GDM1 (cell line): ENCODE measurements around the gene PCGF1.
"Not testable (repeated sequence)": the region's sequence is repeated elsewhere in the genome, so short reads cannot be mapped to it uniquely, and the experiment has no call there.

Source experiments
- DNase-seq: peaks from one replicate; lab custom pipeline; 2025; lab: John Stamatoyannopoulos, UW

Gene PCGF1

DNA sequence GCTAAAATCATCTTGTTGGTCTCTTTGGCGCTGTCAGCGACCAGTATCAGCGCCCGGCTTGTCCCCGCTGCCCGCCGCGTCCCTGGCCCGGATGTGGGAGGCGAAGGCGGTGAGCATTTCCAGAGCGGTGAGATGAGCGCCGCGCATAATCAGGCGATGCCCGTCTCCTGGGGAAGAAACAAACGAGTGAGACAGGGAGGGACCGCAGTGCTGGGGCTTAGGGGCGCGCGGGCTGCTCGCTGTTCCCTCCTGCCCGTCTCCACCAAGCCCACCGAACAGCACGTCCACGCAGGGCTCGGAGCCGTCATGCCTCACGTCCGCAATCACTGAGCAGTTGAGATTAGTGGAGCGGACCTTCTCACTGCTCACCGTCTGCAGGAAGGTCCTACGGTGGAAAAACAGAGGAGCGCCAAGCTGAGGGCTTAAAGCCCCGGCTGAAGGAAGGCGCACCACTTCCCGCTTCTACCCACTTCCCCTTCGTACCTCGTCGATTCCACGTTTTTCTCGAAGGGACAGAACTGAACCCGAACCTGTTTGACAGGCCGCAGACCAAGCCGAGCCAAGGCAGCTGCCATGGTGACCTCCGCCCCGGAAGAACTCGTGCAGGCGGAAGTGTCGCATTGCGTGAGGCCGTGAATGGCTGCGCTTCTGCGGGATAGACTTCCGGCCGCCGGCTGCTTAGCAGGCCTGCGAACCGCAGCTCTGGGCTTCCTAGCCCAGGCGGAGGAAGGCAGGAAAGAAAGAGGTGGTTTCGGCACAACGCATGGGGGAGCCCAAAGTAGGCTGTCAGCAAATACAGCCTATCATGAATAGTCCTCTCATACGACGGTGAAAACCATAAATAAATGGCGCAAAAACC is 35.2 kb downstream of the PCGF1 start, which contains the start of gene MRPL53:
TSS of gene MRPL53 (minus strand) at position 595 of the 859 bp plus-strand sequence. CDS start at position 575, 20 bp downstream.
- DNase-seq = peak; percentile 91

DNA sequence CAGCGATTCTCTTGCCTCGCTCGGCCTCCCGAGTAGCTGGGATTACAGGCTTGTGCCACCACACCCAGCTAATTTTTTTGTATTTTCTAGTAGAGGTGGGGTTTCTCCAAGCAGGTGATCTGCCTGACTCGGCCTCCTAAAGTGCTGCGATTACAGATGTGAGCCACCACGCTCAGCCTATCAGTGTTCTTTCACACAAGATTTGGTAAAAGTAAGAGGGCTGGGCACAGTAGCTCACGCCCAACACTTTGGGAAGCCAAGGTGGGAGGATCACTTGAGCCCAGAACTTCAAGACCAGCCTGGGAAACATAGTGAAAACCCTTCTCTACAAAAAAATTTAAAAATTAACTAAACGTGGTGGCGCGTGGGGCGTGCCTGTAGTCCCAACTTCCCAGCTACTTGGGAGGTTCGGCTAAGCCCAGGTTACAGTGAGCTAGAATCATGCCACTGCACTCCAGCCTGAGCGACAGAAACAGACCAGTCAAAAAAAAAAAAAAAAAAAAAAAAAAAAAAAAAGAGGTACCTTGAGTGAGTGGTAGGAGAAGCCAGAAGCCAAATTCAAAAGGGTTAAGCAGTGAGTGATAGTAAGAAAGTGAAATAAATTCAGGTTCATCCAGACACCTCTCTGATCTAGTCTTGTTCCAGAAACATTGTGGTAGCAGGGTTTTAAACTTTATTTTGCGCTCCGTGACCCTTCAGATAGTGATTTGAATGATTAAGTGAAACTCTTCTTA is 36.0 kb downstream of the PCGF1 start:
- no peak for DNase-seq

DNA sequence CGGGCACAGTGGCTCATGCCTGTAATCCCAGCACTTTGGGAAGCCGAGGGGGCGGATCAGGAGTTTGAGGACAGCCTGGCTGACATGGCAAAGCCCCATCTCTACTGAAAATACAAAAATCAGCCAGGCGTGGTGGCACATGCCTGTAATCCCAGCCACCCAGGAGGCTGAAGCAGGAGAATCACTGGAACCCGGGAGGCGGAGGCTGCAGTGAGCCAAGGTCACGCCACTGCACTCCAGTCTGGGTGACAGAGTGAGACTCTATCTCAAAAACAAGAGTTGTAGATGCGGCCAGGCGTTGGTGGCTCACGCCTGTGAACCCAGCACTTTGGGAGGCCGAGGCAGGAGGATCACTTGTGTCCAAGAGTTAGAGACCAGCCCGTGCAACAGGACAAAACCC is 36.8 kb downstream of the PCGF1 start:
- not testable (repeated sequence) for DNase-seq

DNA sequence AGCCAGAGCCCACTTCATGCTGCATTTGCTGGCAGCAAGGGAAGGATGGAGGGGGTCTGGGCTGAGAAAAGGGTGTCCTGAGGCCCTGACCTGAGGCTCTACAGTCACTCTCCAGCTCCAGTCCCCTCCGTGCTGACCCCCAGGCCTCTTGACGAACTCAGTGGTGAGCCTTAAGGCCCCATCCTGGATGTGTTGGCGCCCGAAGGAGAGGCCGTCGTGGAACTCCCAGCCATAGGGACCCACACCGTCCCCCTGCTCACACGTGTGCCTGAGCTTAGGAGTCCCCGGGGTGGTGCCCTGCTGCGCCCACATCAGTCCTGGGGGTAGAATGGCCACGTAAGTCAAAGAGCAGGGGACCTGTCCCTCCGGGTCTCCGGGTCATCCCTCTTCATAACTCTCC is 43.1 kb downstream of the PCGF1 start:
- no peak for DNase-seq

DNA sequence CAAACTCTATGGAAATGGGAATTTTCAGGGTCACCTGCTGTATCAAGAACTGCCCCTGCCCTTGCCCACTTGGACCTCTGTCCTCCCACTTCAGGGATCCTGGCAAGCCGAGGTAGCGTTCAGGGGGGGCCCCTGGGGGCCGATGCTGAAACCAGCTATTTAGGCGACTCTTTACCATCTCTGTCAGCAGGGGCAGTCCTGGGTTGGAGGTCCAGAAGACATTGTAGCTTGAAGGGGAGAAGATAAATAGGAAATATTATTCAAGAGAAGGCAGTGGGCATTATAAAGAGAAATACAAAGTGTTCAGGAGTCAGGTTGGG is 44.7 kb downstream of the PCGF1 start:
- DNase-seq = no peak

DNA sequence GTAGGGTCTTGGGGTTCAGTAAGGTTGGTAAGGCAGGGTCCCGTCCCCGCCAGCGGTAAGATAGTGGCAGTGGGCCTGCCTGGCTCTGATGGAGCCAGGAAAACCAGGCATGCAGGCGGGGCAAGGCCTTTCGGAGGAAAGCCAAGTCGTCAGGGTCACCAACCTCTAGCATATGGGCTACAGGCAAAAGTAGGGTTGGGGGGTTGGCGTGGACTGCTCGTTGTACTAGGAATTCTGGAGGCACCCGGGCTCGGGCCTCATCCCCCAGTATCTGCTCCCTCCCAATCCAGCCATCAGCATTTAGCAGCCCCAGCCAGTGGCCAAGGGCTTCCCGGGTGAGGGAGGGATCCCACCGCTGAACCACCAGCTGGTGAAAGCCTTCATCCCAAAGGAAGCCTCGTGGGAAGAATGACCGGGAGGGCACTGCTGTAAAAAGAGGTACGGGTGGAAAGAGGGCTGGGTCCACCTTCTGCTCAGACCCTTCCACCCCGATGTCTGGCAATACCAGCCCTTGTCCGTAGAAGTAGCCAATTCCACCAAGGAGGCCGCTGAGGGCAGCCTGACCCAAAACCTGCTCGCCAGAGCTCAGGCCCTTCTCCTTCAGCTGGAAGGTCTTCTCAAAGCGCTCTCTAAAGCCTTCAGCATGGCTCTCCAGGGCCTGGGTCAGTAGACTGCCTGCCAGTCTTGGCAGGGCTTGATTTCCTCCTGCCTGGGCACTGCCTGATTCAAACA is 45.3 kb downstream of the PCGF1 start:
- no peak for DNase-seq

DNA sequence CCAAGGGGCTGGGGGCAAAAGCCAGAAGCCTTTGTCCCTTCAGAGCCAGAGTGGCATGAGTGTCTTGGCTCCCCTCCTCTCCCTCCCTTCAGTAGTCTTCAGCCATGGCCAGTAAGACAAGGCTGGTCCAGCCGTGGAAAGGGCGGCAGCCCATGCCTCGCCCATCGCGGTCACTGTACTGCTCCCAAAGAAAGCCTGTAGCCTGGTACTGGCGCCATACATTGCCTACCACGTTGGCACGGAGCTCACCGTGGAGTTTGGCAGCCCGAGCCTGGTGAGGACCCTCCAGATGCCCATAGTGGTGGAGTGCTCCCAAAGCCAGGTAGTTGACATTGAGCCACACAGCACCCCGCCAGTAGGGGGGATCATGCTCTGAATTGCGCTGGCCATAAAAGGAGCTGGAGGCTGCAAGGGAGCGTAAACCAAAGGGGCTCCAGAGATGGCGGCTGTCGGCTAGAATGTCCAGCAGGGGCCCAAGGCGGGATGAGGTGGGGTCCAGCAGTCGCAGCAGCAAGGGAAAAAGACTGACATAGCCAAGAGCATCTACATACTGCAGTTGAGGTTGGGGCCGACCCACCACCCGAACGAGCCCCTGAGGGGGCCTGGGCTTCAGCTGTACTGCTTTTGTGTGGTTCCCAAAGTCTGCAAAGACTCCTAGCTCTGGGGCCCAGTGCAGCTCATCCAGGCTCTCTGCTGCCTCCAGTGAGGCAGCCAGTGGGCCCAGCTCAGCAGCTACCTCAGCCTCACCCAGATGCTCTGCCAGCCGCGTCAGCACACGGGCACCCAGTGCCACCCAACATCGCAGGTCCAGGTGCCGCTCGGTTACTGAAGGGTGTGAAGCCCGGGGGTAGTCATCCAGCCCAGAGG is 46.1 kb downstream of the PCGF1 start:
- DNase-seq = no peak

DNA sequence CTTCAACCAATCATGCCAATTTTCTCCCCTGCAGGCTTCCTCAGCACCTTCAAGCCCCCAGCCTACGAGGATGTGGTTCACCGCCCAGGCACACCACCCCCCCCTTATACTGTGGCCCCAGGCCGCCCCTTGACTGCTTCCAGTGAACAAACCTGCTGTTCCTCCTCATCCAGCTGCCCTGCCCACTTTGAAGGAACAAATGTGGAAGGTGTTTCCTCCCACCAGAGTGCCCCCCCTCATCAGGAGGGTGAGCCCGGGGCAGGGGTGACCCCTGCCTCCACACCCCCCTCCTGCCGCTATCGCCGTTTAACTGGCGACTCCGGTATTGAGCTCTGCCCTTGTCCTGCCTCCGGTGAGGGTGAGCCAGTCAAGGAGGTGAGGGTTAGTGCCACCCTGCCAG is 47.3 kb downstream of the PCGF1 start:
- not testable (repeated sequence) for DNase-seq

DNA sequence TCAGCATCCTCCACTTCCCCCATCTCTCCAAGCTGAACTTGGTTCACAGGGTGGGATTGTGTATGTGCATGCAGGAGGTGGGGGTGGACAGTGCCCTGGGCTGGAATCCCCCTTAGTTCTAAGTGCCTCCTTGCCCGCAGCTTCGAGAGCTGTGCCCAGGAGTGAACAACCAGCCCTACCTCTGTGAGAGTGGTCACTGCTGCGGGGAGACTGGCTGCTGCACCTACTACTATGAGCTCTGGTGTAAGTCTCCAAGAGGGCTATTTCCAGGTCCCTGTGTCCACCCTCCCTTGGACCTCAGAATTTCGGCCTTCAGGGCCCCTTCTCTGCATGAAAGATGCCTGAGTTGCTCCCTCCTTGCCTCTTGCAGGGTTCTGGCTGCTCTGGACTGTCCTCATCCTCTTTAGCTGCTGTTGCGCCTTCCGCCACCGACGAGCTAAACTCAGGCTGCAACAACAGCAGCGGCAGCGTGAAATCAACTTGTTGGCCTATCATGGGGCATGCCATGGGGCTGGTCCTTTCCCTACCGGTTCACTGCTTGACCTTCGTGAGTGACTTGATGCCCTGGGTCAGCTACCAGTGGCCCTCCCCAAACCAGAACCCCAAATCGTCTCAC is 47.9 kb downstream of the PCGF1 start:
- not testable (repeated sequence) for DNase-seq

DNA sequence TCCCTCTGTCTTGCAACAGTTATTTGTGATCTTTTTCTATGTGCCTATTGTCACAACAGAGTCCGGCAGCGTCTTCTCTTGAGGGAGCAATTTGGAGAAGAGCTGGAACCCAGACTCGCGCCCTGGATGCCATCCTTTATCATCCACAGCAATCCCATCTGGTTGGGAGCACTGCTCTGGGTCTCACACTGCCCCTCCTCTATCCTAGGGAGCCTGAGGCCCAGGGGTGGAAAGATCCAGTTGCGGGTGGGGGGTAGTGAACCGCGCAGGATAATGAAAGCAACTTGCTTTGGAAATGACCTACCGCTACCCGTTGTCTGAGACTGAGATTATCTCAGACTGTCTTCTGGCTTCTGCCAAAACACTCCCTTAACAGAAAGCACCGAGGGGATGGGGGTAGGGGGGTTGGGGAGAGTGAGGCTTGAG is 48.5 kb downstream of the PCGF1 start:
- DNase-seq = no peak

DNA sequence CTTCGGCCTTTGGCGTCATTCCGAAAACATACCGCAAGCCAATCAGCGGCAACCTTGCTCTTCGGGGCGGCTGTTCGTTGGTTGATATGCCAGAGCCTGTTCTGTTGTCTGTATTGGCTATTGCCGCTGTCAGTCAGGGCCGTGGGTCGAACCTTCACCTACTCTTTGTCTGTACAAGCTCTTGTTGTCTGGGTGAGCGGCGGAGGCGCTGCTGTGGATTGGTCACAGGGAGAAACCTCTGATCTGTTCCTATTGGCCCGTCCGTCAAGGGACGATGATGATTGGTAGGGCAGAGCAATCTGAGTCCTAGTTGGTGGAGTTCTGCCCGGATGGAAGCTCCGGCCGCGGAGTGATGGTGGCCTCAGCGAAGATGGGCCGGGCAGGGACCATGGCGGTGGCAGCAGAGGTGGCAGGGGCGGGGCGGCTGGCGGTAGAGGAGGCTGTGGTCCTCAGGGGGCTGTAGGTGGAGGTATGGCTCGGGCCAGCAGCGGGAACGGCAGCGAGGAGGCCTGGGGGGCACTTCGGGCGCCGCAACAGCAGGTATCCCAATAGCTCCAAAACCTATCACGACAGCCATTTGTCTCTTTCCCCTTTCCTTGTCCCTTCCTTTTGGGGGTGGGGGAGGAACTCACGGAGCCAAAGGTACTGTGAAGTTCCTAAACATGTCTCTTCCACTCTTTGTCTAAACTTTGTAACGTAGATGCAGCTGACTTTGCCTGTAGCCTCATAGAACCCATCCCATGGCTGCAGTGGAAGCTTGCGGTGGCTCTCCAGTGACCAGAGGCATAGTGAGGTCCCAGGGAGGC is 49.2 kb downstream of the PCGF1 start, which contains the start of gene WBP1:
TSS of gene WBP1 (plus strand) at position 307 of the 806 bp plus-strand sequence. CDS start at position 472, 165 bp downstream.
- DNase-seq = peak; percentile 100

DNA sequence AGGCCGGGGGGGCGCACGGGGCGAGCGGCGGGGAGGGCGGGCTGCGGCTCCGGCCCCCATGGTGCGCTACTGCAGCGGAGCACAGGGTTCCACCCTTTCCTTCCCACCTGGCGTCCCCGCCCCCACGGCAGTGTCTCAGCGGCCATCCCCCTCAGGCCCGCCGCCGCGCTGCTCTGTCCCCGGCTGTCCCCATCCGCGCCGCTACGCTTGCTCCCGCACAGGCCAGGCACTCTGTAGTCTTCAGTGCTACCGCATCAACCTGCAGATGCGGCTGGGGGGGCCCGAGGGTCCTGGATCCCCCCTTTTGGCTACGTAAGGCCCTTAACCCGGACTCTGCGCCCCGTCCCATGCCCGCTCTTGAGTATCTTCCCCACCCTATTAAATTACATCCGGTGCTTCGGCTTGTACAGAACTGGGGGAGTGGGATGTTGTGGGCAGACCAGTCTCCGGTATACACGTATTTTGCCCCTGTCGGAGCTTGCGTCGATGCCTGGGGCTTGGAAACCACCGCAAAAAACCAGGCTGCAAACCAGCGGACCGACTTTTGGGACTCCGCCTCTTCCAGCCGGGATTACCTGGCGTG is 49.9 kb downstream of the PCGF1 start:
- DNase-seq = peak; percentile 62

DNA sequence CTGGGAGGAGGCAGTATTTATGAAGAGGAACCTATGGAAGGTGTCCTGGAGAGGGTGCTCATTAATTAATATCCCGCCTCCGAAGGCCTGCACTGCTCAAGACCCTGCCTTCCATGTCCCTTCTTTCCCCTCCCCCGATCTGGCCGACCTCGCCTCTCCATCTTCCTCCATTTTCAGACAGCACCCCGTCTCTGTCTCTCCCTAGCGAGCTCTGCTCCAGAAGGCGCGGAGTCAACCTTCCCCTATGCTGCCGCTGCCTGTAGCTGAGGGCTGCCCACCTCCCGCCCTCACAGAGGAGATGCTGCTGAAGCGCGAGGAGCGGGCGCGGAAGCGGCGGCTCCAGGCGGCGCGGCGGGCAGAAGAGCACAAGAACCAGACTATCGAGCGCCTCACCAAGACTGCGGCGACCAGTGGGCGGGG is 50.4 kb downstream of the PCGF1 start:
- no peak for DNase-seq
